Transverse colon (tissue), 4 donors: Measurements from ENCODE around the gene RAPGEF5. TPM values are rescaled to one million over a fixed set of nuclear protein-coding genes. Genes with fewer than 3 reads are reported as not detected.
A peak's percentile ranks its signal among the peaks of the same experiment; 100 is the strongest.

ENCODE experiments used
- DNase-seq: peaks from one replicate; pipeline ENCODE4 v3.0.0-alpha.2; 2019
- H3K27ac ChIP-seq, 4 donors: fragments of 200-600 bp; sonication (generic); 2 replicates each; pipeline ENCODE4 v1.5.1; 2016 to 2018; ENCODE audit warnings: inconsistent platforms in 4 of 4
- H3K27me3 ChIP-seq: fragments of 200-600 bp; sonication (generic); 2 replicates; pipeline ENCODE4 v1.5.1; 2017; ENCODE audit warnings: inconsistent platforms
- H3K36me3 ChIP-seq, 4 donors: fragments of 200-600 bp; sonication (generic); 2 replicates each; pipeline ENCODE4 v1.5.1; 2017 to 2019; ENCODE audit warnings: inconsistent platforms in 4 of 4
- H3K4me1 ChIP-seq, 4 donors: fragments of 200-600 bp; sonication (generic); 2 replicates each; pipeline ENCODE4 v1.5.1; 2017 to 2020; ENCODE audit warnings: inconsistent platforms in 4 of 4
- H3K4me3 ChIP-seq, 4 donors: fragments of 200-600 bp; sonication (generic); 1 replicate in 1 of 4; 2 replicates in 3 of 4; pipeline versions ENCODE4 v1.5.1 to v1.6.1; 2017 to 2019; ENCODE audit warnings: inconsistent platforms in 4 of 4
- H3K9me3 ChIP-seq, 2 donors: fragments of 200-600 bp; sonication (generic); 2 replicates each; pipeline ENCODE4 v1.5.1; 2017 to 2019; ENCODE audit warnings: inconsistent platforms in 2 of 2
- EP300 ChIP-seq: sonication (generic); formaldehyde crosslinking; IDR thresholded peaks from one replicate; pipeline ENCODE4 v1.6.1; 2017; ENCODE audit warnings: antibody characterized with exemption, low read depth
- POLR2A ChIP-seq: fragments of 450-650 bp; IDR thresholded peaks from one replicate; pipeline ENCODE4 v1.6.1; 2016; ENCODE audit warnings: antibody characterized with exemption, mild to moderate bottlenecking, moderate library complexity
- POLR2AphosphoS5 ChIP-seq, 3 donors: sonication (generic); formaldehyde crosslinking; IDR thresholded peaks; one replicate each; pipeline ENCODE4 v1.6.1; 2016; ENCODE audit warnings: antibody characterized with exemption in 3 of 3
- WGBS, 2 donors: methylation state at CpG; one replicate each; pipeline ENCODE4 v1.1.5; 2018; ENCODE audit warnings: low coverage in 1 of 2; 5-methylcytosine and 5-hydroxymethylcytosine counted together
- in situ Hi-C, 4 donors: fragments of 200-750 bp; cut with MboI; loops; one replicate each; pipeline versions ENCODE4 v1.15.0 to v1.15.1; 2017; ENCODE audit warnings: low sequenced_read_pairs in 3 of 4, low pct_ligation_motif_present in 1 of 4, low pct_unique_long_range_greater_than_20kb in 1 of 4
- intact Hi-C: fragments of 100-400 bp; cut with DNase I; formaldehyde crosslinking; loops from one replicate; pipeline ENCODE4 v1.15.1; 2023; ENCODE audit warnings: low total_unique reads
- total RNA-seq, 4 donors: library from RNA; depleted of rRNA; stranded (reverse); fragments of >200 nt; gene quantifications; one replicate each; pipeline ENCODE4 v1.1.0, GENCODE V29; 2016
- TF ChIP-seq, protein P1 (sequence below), 5 experiments: fragments of 200-600 bp in 3 of 5; fragments of 450-650 bp in 2 of 5; sonication (generic) in 3 of 5; IDR thresholded peaks; 1 replicate in 2 of 5; 2 replicates in 3 of 5; pipeline ENCODE4 v1.5.1; 2016 to 2017; ENCODE audit warnings: antibody characterized with exemption in 5 of 5, inconsistent platforms in 3 of 5, mild to moderate bottlenecking in 2 of 5, moderate library complexity in 1 of 5

The RAPGEF5 gene
- total RNA-seq, 4 donors from 2014 or later = 82.3 to 112 (median 100) TPM

DNA sequence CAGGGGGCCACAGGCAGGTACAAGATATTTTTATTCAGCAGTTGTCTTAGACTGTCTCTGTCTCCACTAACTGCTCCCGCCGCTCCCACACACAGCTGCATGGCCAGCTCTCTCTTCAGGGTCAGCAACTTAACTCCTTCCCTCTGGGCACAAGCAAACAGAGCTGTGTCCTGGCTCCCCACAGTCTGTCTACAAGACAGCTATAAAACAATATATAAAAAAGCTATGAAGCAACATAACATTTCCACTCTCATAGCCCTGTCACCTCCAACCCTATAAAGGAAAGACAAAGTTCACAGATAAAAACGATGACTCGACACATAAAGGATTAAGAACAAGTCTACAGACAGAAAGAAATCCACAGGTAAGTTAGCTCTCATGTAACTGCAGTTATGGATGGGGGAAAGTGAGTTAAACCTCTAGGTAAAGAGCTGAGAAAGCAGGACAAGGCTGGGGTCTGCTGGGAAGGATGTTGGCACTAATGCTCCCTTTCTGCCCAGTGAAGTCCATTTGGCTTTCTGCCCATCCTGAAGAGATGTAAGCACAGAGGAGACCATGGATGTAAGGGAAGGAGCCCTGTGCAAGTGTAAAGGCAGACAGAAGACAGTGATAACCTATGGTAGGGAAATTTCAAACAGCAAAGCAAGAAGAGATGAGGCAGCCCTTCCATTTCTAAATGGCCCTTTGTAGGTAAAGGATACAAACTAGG lies 27.0 kb downstream of the RAPGEF5 start:
- Histone ChIP-seq H3K36me3 (no peaks in the 10 kb centered on the region), H3K9me3 (no peaks in the 10 kb centered on the region), H3K27ac (peak overlapping the region; percentile 68 to 84 (median 81)), H3K4me3 (no peak overlapping the region), H3K4me1 (peaks cover 5 to 76% (median 30%) of the 10 kb centered on the region in 4 donors), H3K27me3 (no peaks in the 10 kb centered on the region)
- intact Hi-C loops (no loop called here), in situ Hi-C loops (no loop called here)
- WGBS, 2 donors = 36 to 46% methylated on average over 2 to 4 of the region's 4 CpGs
- peak; percentile 64 for DNase-seq
- TF ChIP-seq POLR2AphosphoS5 (IDR thresholded peaks at IDR 0.05) (peak in 2 of 3 donors; percentile 38 to 78), EP300 (no peak), POLR2A (no peak)
- TF ChIP-seq, protein P1, sequence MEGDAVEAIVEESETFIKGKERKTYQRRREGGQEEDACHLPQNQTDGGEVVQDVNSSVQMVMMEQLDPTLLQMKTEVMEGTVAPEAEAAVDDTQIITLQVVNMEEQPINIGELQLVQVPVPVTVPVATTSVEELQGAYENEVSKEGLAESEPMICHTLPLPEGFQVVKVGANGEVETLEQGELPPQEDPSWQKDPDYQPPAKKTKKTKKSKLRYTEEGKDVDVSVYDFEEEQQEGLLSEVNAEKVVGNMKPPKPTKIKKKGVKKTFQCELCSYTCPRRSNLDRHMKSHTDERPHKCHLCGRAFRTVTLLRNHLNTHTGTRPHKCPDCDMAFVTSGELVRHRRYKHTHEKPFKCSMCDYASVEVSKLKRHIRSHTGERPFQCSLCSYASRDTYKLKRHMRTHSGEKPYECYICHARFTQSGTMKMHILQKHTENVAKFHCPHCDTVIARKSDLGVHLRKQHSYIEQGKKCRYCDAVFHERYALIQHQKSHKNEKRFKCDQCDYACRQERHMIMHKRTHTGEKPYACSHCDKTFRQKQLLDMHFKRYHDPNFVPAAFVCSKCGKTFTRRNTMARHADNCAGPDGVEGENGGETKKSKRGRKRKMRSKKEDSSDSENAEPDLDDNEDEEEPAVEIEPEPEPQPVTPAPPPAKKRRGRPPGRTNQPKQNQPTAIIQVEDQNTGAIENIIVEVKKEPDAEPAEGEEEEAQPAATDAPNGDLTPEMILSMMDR (IDR thresholded peaks at IDR 0.05) = no peak

DNA sequence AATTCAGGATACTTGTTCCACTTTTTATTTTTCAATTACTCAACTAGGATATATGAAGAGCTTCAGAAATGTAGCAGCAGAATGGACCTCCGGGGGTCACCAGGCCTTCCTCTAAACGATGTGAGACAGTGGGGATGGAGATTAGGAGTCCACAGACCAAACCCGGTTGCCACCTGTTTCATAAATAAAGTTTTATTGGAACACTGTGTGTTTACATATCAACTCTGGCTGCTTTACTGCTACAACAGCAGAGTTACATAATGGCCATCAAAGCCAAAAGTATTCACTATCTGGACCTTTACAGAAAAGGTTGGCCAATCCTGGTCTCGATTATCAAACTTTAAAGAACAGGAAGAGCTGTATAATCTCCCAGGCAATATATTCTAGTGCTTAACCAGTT lies 30.8 kb downstream of the RAPGEF5 start:
- intact Hi-C loops (no loop called here), in situ Hi-C loops (no loop called here)
- Histone ChIP-seq H3K36me3 (no peaks in the 10 kb centered on the region), H3K4me1 (peaks cover 5 to 68% (median 27%) of the 10 kb centered on the region in 4 donors), H3K27me3 (no peaks in the 10 kb centered on the region), H3K9me3 (no peaks in the 10 kb centered on the region), H3K4me3 (no peak overlapping the region), H3K27ac (peak overlapping the region; percentile 18 to 53 (median 31))
- DNase-seq = no peak
- no peak for TF ChIP-seq EP300
- no peak for TF ChIP-seq POLR2AphosphoS5 (IDR thresholded peaks at IDR 0.05)
- TF ChIP-seq, protein P1 (IDR thresholded peaks at IDR 0.05) = no peak
- TF ChIP-seq POLR2A = no peak
- WGBS, 2 donors = 52 to 54% methylated on average over 2 to 4 of the region's 4 CpGs

DNA sequence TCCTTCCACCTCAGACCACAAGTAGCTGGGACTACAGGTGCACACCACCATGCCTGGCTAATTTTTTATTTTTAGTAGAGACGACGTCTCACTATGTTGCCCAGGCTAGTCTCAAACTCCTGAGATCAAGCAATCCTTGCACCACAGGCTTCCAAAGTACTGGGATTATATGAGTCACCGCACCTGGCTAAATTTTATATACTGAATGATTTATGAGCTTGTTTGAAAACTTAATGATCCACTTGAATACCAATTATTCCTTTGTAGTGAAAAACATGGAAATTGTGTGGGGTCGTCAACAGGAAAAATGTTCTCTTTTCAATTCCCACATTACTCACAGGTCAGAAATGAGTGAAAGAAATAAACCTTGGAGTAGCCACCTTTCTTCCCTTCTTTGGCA lies 31.3 kb downstream of the RAPGEF5 start:
- 64 to 67% methylated on average over 4 of the region's 4 CpGs for whole genome bisulfite sequencing, 2 donors
- Histone ChIP-seq H3K27me3 (no peaks in the 10 kb centered on the region), H3K36me3 (no peaks in the 10 kb centered on the region), H3K4me3 (no peak overlapping the region), H3K27ac (peak overlapping the region in 3 of 4 donors; percentile 26 to 53 (median 36)), H3K9me3 (no peaks in the 10 kb centered on the region), H3K4me1 (peaks cover 5 to 62% (median 25%) of the 10 kb centered on the region in 4 donors)
- no peak for DNase-seq
- in situ Hi-C loops = no loop called here
- intact Hi-C loops = no loop called here
- TF ChIP-seq, protein P1 (IDR thresholded peaks at IDR 0.05) = no peak
- TF ChIP-seq POLR2A = no peak
- TF ChIP-seq EP300 = no peak
- TF ChIP-seq POLR2AphosphoS5 (IDR thresholded peaks at IDR 0.05) = no peak

DNA sequence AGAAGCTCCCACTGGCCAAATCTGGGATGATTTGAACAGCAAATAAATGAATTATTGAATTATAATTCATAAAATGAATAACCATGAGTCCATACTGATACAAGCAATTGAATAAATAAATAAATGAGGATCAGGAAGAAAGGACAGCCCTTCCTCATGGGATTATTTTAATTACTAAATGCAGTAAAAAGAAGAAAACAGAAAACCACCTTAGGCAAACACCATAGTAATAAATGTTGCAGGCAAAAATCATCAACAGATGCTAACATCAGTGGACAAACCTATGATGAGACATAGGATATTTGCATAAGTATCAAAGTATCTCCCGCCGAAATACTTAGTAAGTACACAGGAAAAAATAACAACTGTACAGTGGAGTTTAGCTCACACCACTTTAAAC lies 33.2 kb downstream of the RAPGEF5 start:
- no peak for TF ChIP-seq POLR2A
- TF ChIP-seq EP300 = no peak
- TF ChIP-seq, protein P1 (IDR thresholded peaks at IDR 0.05) = no peak
- TF ChIP-seq POLR2AphosphoS5 (IDR thresholded peaks at IDR 0.05) = no peak
- in situ Hi-C loops = no loop called here
- no peak for DNase-seq
- intact Hi-C loops = no loop called here
- peaks cover 0 to 46% (median 16%) of the 10 kb centered on the region in 4 donors for H3K4me1 ChIP-seq
- WGBS, 2 donors = 71 to 84% methylated on average over 2 of the region's 2 CpGs
- H3K27me3 ChIP-seq = no peaks in the 10 kb centered on the region
- H3K9me3 ChIP-seq = no peaks in the 10 kb centered on the region
- H3K4me3 ChIP-seq = no peak overlapping the region
- H3K36me3 ChIP-seq = no peaks in the 10 kb centered on the region
- H3K27ac ChIP-seq = no peak overlapping the region
